ENCODE results near the gene PARM1.

Gene PARM1

GRCh38 chr4:74942918-74943253 lies 10.0 kb downstream of the PARM1 start:
- DNase-seq = no peak

GRCh38 chr4:74944354-74944793 lies 11.5 kb downstream of the PARM1 start:
- DNase-seq = no peak

GRCh38 chr4:74946196-74946595 lies 13.3 kb downstream of the PARM1 start:
- no peak for DNase-seq

- no peak for DNase-seq
Measured at GRCh38 chr4:74947798-74948197, 14.9 kb downstream of the PARM1 start.

- DNase-seq = no peak
Measured at GRCh38 chr4:74948236-74948635, 15.3 kb downstream of the PARM1 start.

GRCh38 chr4:74950200-74950599 lies 17.3 kb downstream of the PARM1 start:
- DNase-seq = no peak

- DNase-seq = no peak
Measured at GRCh38 chr4:74950882-74951281, 18.0 kb downstream of the PARM1 start.

GRCh38 chr4:74953647-74954046 lies 20.7 kb downstream of the PARM1 start:
- no peak for DNase-seq

GRCh38 chr4:74958881-74959280 lies 26.0 kb downstream of the PARM1 start:
- no peak for DNase-seq

GRCh38 chr4:74961230-74961629 lies 28.3 kb downstream of the PARM1 start:
- DNase-seq = no peak

GRCh38 chr4:74962584-74962983 lies 29.7 kb downstream of the PARM1 start:
- no peak for DNase-seq

- DNase-seq = no peak
Measured at GRCh38 chr4:74964311-74964710, 31.4 kb downstream of the PARM1 start.

GRCh38 chr4:74967324-74967723 lies 34.4 kb downstream of the PARM1 start:
- no peak for DNase-seq

GRCh38 chr4:74968456-74969164 lies 35.7 kb downstream of the PARM1 start:
- DNase-seq = no peak

GRCh38 chr4:74969507-74970474 lies 36.9 kb downstream of the PARM1 start:
- DNase-seq = no peak

GRCh38 chr4:74970577-74970976 lies 37.7 kb downstream of the PARM1 start:
- no peak for DNase-seq

GRCh38 chr4:74971862-74972261 lies 38.9 kb downstream of the PARM1 start:
- no peak for DNase-seq

- DNase-seq = no peak
Measured at GRCh38 chr4:74975082-74975481, 42.2 kb downstream of the PARM1 start.

- no peak for DNase-seq
Measured at GRCh38 chr4:74975848-74976824, 43.2 kb downstream of the PARM1 start.

GRCh38 chr4:74982546-74983252 lies 49.8 kb downstream of the PARM1 start:
- no peak for DNase-seq

GRCh38 chr4:74983253-74983635 lies 50.3 kb downstream of the PARM1 start:
- no peak for DNase-seq

GRCh38 chr4:74990276-74990875 lies 57.5 kb downstream of the PARM1 start:
- no peak for DNase-seq
